GM19099 (cell line): ENCODE data around the gene PC.

Experiments
- POLR2A ChIP-seq: IDR thresholded peaks from 3 replicates; pipeline ENCODE4 v1.6.1; 2011; ENCODE audit warnings: low read depth; ENCODE audit not compliant: insufficient read length; ENCODE audit errors: extremely low read depth

Gene PC

GRCh38 chr11:66983275-66983924, 25.2 kb upstream of the PC start:
- no peak for TF ChIP-seq POLR2A

GRCh38 chr11:66981976-66982578, 23.9 kb upstream of the PC start:
- no peak for TF ChIP-seq POLR2A

- TF ChIP-seq POLR2A: no peak
Measured at GRCh38 chr11:66979336-66979980, 21.3 kb upstream of the PC start.

DNA sequence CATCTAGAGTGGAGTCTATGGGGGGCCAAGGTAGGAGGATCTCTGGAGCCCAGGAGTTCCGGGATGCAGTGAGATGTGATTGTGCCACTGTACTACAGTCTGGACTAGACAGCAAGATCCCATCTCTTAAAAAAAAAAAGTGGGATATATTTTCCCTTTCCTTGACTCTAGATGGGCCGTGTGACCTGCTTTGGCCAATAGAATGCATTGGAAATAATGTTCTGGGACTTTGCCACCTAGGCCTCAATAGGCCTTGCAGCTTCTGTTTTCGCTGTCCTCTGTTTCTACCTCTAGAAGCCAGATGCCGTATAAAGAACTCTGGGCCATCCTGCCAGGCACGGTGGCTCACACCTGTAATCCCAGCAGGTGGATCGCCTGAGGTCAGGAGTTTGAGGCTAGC, 20.5 kb upstream of the PC start:
- TF ChIP-seq POLR2A: no peak

DNA sequence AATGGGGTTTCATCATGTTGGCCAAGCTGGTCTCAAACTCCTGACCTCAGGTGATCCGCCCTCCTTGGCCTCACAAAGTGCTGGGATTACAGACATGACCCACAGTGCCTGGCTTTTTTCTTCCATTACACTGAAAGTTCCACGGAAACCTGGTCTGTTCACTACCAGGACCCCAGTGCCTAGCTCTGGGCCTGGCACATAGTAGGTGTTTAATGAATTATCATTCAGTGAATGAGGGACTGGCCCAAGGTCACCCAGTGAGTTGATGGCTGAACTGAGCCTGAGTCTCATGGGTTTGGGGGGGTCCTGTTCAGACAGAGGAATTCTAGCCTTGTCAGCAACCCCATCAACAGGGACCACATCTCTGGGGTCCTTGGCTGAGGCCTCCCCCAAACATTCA, 20.0 kb upstream of the PC start:
- no peak for TF ChIP-seq POLR2A

- TF ChIP-seq POLR2A: no peak
Measured at GRCh38 chr11:66976925-66977324, 18.7 kb upstream of the PC start.

GRCh38 chr11:66976028-66976467, 17.9 kb upstream of the PC start:
- no peak for TF ChIP-seq POLR2A

DNA sequence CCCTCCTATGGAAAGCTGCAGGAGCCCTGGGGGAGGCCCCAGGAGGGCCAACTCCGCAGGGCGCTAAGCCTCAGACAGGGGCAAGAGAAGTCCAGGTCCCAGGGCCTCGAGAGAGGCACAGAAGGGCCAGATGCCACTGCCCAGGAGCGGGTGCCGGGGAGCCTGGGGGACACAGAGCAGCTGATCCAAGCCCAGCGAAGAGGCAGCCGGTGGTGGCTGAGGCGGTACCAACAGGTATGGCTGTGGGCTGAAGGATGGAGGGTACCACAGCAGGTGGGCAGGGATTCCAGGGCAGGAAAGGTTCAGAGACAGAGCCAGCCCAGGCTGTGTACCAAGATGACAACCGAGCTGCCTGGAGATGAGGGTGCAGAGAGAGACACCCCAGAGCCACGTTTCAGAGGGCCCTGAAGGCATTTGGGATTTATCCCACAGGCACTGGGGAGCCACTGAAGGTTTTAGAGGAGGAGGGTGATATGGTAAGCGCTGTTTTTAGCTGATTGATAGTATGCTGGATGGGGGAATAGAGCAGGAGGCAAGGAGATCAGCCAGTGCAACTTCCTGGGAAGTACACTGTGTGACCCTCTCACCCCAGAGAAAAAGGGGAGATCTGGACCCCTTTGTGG, 17.3 kb upstream of the PC start:
- no peak for TF ChIP-seq POLR2A

- TF ChIP-seq POLR2A: no peak
Measured at GRCh38 chr11:66974724-66975404, 16.7 kb upstream of the PC start, which contains the start of gene C11orf86. TSS of gene C11orf86 (plus strand) at chr11:66975304. CDS start at chr11:66975363, 59 bp downstream.

DNA sequence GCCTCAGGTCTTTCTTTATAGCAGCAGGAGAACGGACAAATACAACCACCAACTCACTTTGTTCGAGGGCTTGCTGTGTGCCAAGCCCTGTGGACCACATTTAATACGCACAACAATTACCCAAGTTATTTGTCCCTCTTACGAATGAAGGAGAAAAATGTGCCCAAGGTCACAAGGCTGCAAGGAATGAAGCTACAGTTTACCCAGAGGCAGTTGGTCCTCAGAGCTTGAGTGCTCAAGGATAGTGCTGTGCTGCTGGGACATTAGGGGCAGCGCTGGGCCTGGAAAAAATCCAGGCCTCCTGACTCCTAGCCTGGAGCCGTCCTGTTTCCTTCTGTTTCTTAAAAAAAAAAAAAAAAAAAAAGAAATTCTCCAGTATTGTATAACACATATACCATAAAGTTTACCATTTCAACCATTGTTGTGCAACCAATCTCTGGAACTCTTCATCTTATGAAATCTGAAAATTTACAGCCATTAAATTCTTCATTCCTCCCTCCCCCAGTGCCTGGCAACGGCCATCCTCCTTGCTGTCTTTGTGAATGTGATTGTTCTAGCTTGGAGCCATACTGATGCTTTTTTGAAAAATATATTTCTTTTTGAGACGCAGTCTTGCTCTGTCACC, 15.9 kb upstream of the PC start:
- no peak for TF ChIP-seq POLR2A

DNA sequence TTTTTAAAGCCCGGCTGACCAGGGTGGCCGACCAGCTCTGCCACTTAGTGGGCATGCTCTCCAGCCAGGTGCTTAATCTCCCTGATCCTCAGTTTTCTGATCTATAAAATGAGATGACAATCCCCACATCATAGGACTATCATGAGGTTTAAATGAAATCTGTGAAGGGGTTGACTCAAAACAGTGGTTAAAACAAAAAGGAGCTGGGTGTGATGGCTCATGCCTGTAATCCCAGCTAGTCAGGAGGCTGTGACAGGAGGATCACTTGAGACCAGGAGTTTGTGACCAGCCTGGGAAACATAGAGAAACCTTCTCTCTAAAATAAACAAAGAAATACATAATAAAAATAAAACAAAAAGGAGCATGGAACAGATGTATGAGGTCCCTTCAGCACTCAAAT, 13.3 kb upstream of the PC start:
- no peak for TF ChIP-seq POLR2A

DNA sequence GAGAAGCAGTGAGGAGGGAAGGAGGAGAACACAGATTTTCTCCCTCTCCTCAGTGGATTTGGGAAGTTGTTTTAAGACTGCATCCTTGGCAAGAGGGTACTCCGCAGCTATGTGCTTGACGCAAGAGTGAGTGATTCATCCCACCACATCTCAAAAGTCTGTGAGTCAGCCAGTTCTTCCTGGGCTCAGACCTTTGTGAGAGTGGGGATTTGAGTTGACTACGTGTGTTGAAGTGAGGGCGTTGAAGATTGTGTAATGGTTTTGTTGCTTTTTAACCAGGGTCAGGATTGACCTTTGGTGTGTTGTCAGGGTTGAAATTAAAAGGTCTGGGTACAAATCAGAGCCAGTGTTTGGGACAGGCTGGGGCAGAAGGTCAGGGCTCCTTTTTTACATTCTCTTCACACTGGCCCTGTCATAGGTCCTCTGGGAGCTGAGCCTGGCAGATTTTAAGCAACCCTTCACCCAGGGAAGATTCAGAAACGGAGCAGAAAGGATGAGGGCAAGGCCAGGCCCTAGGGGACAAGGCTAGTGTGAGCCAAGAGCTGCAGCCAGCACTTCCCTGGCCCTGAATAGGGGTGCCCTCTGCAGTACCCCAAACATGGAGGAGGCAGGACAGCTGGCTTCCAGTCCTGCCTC, 12.7 kb upstream of the PC start:
- no peak for TF ChIP-seq POLR2A

DNA sequence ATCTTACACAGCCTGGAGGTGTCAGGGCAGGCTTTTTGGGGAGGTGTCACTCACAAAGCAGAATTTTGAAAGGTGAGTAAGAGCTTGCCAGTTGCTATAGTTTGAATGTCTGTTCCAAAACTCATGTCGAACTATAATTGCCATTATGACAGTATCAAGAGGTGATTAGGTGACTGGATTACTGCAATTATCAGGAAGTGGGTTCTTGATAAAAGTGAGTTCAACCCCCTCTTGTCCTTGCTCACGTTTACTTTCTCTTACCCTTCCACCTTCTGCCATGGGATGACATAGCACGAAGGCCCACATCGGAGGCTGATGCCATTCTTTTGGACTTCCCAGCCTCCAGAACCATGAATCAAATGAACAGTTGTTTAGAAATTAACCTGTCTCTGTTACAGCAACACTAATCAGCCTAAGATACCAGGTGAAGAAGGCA, 12.2 kb upstream of the PC start:
- TF ChIP-seq POLR2A: no peak

DNA sequence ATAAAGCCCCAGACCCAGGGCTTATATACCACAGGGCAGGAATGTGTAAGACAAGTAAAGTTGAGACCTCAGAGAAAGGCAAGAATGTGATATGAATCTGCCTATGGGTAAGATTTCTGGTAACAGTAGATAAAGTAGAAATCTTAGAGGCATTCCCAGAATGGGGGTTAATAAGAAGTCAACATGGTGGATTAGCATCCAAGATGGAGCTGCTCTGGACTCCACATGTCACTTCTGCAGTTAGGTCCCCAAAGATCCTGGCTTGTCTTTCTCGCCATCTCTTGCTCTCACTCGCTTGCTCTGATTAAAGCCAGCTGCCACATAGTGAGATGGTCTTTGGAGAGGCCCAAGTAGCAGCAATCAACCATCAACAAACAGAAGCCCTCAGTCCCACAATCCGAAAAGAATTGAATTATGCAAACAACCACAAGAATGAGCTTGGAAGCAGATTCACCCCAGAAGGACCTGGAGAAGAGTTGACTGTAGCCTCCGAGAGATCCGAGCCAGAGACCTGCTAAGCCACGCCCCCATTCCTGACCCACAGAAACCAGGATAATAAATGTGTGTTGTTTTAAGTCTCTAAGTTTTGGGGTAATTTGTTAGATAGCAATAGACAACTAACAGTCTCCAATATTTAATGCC, 11.5 kb upstream of the PC start:
- no peak for TF ChIP-seq POLR2A
